Epithelial cell of esophagus (primary cell): ENCODE measurements around the gene CMTM3.
"Not testable (repeated sequence)": the region's sequence is repeated elsewhere in the genome, so short reads cannot be mapped to it uniquely, and the experiment has no call there.

Source experiments
- DNase-seq: peaks from one replicate; pipeline ENCODE4 v3.0.0; 2010; ENCODE audit warnings: low read depth
- H3K4me3 ChIP-seq: 2 replicates; pipeline ENCODE4 v1.5.1; 2011; ENCODE audit warnings: mild to moderate bottlenecking, low read length, control low read depth
- TF ChIP-seq, protein P1 (sequence below): IDR thresholded peaks from 2 replicates; pipeline ENCODE4 v1.5.1; 2011; ENCODE audit warnings: low read depth, mild to moderate bottlenecking, low read length, control low read depth, inconsistent platforms; ENCODE audit not compliant: insufficient read depth; ENCODE audit errors: missing control alignments

CMTM3 gene

DNA sequence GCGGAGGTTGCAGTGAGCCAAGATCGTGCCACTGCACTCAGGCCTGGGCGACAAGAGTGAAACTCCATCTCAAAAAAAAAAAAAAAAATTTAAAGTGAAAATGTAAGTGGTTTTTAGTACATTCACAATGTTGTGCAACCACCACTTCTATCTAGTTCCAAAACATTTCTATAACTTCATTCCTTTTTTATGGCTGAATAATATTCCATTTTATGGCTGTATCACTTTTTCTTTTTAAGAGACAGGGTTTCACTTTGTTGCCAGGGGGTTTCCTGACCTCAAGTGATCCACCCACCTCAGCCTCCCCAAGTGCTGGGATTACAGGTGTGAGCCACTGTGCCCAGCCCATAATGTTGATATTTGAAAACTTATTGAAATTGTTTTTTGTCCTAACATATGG is 11.7 kb upstream of the CMTM3 start:
- no peak for DNase-seq
- no peak overlapping the region for H3K4me3 ChIP-seq
- TF ChIP-seq, protein P1, sequence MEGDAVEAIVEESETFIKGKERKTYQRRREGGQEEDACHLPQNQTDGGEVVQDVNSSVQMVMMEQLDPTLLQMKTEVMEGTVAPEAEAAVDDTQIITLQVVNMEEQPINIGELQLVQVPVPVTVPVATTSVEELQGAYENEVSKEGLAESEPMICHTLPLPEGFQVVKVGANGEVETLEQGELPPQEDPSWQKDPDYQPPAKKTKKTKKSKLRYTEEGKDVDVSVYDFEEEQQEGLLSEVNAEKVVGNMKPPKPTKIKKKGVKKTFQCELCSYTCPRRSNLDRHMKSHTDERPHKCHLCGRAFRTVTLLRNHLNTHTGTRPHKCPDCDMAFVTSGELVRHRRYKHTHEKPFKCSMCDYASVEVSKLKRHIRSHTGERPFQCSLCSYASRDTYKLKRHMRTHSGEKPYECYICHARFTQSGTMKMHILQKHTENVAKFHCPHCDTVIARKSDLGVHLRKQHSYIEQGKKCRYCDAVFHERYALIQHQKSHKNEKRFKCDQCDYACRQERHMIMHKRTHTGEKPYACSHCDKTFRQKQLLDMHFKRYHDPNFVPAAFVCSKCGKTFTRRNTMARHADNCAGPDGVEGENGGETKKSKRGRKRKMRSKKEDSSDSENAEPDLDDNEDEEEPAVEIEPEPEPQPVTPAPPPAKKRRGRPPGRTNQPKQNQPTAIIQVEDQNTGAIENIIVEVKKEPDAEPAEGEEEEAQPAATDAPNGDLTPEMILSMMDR = no peak

DNA sequence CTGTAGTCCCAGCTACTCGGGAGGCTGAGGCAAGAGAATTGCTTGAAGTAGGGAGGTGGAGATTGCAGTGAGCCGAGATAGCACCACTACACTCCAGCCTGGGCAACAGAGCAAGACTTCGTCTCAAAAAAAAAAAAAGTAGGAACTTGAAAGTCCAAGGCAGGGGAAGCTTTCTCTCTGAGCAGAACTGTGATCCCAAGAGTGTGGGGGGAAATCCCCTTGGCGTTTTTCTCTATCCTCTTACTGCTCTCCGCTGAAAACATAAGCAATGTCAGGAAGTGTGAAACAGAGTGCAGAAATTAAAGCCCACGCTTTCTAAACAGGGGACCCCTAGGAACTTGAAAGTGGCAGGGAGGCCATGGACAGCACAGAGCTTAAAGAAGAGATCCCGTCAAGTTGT is 9.8 kb upstream of the CMTM3 start:
- DNase-seq = no peak
- H3K4me3 ChIP-seq = no peak overlapping the region
- TF ChIP-seq, protein P1 = no peak

DNA sequence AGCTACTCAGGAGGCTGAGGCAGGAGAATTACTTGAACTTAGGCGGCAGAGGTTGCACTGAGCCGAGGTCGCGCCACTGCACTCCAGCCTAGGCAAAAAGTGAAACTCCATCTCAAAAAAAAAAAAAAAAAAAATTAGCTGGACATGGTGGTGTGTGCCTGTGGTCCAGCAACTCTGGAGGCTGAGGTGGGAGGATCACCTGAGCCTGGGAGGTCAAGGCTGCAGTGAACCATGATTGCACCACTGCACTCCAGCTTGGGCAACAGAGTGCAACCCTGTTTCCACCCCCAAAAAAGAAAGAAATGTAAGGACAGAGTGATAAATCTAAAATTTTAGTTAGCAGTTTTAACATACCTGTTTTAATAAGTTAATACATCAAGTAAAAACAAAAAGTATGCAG is 7.9 kb upstream of the CMTM3 start:
- not testable (repeated sequence) for DNase-seq, H3K4me3 ChIP-seq

DNA sequence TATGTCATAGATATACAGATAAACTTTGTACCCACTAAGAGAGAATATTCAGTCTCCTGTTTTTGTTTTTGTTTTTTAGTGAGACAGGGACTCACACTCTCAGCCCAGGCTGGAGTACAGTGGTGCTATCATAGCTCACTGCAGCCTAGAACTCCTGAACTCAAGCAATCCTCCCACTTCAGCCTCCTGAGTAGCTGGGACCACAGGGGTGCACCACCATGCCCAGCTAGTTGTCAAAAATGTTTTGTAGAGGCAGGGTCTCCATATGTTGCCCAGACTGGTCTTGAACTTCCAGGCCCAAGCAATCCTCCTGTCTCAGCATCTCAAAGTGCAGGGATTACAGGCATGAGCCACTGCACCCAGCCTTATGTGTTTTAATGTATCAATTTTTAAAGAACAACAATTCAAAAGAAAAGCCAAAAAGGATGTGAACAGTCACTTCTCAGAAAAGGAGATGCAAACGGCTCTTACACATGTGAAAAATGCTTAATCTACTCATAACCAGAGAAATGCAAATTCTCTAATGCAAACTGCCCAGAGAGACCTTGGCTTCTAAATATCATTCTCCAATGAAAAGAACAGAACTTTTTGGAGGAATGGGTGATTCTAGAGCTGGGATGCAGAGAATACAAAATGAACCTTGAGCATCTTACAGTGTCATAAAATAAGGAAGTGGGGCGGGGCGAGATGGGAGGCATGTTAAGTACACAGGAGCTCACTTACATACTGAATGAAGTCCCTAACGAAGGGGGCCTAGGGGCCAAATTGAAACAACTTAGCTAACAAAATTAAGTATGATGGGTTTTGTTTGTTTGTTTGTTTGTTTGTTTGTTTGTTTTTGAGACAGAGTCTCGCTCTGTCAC is 7.3 kb upstream of the CMTM3 start:
- TF ChIP-seq, protein P1 = no peak
- no peak overlapping the region for H3K4me3 ChIP-seq
- DNase-seq = no peak

DNA sequence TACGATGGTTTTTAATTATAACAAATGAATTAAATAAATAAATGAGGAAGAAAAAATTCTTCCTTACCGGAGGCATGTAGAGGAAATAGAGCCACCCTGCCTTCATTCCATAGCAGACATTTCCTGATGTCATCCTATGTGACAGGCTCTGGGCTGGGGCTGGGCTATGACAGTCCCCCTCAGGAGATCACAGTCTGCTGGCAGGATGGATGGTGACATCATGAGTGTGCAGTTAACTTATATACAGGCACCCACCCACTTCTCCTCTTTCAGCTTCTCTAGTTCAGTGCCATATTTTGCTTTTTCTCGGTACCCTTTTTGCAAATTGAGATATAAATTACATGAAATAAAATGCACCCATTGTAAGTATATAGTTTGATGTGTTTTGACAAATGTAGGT is 6.4 kb upstream of the CMTM3 start:
- DNase-seq = no peak
- TF ChIP-seq, protein P1 = no peak
- H3K4me3 ChIP-seq = no peak overlapping the region

DNA sequence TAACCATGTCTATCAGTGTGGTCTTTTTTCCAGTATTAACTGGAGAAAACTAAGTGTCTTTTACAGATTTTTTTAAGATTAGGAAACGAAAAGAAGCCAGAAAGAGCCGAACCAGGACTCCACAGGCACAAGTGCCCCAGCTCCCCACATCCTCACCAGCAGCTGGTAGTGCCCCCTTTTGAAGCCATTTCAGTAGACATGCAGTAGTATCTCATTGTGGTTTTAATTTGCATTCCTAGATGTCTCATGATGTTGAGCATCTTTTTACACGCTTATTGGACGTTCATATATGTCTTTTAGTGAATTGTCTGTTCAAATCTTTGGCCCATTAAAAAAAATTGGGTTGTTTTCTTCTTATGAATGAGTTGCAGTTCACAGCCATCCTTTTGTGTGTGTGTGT is 4.8 kb upstream of the CMTM3 start:
- TF ChIP-seq, protein P1 = no peak
- no peak for DNase-seq
- H3K4me3 ChIP-seq = no peak overlapping the region

DNA sequence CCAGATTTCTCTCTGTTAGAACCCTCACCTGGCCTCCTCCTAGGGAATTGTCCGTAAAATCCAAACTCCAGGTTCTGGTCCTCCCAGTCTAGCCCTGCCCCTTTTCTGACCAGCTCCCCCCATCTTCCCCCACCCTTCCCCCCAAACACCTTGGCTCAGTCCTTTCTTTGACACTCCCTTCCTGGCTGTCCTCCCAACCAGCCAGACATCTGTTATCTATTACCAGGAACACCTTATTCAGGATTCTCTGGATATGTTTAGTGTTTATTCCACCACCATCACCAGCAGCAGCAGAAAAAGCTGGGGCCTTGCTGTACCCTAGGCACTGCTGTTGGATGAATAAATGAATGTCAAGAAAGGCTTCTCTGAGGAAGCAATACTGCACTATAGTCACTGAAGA is 4.0 kb upstream of the CMTM3 start:
- DNase-seq = no peak
- no peak overlapping the region for H3K4me3 ChIP-seq
- TF ChIP-seq, protein P1 = no peak
